Left lung (tissue), 10 donors: ENCODE results near the gene FIZ1. TPM values are rescaled to one million over a fixed set of nuclear protein-coding genes. Genes with fewer than 3 reads are reported as not detected.

Experiments
- ATAC-seq: fragments of 200-7000 bp; cut with Tn5 transposase; one replicate; pipeline ENCODE4 v1.9.1; 2020; ENCODE audit warnings: moderate library complexity
- DNase-seq, 4 donors: peaks; one replicate each; pipeline ENCODE4 v3.0.0-alpha.2; 2013 to 2020
- H3K27ac ChIP-seq, 2 donors: fragments of 200-600 bp; sonication (generic) in 1 of 2; one replicate each; pipeline versions ENCODE4 v1.5.0 to v1.8.0; 2020 to 2021
- H3K27me3 ChIP-seq, 2 donors: fragments of 200-600 bp; sonication (generic) in 1 of 2; one replicate each; pipeline versions ENCODE4 v1.5.0 to v1.8.0; 2020 to 2021
- H3K36me3 ChIP-seq, 2 donors: fragments of 200-600 bp; sonication (generic) in 1 of 2; one replicate each; pipeline versions ENCODE4 v1.5.0 to v1.8.0; 2020 to 2021
- H3K4me1 ChIP-seq, 2 donors: fragments of 200-600 bp; one replicate each; pipeline ENCODE4 v1.8.0; 2021
- H3K4me3 ChIP-seq, 2 donors: fragments of 200-600 bp; sonication (generic) in 1 of 2; one replicate each; pipeline versions ENCODE4 v1.5.0 to v1.8.0; 2020 to 2021; ENCODE audit warnings: mild to moderate bottlenecking in 1 of 2
- H3K9me3 ChIP-seq, 2 donors: fragments of 200-600 bp; sonication (generic) in 1 of 2; one replicate each; pipeline versions ENCODE4 v1.5.0 to v1.8.0; 2020 to 2021
- intact Hi-C, 2 donors: fragments of 100-400 bp; cut with DNase I; formaldehyde crosslinking; loops; one replicate each; pipeline versions ENCODE4 v1.11.2 to v1.14.2; 2022
- polyA plus RNA-seq, 6 donors: library from polyadenylated mRNA; unstranded; fragments of 120-200 nt; gene quantifications; one replicate each; pipeline ENCODE4 v1.2.1, GENCODE V29; 2013; ENCODE audit not compliant: insufficient read length in 6 of 6
- total RNA-seq, 2 donors: library from RNA; stranded (reverse); fragmentation: NEBNext Ultra II Directional; extraction: Animal tissue kit (Norgen Biotek cat#: 25700); gene quantifications; one replicate each; pipeline ENCODE4 v1.2.1, GENCODE V29; 2021
- TF ChIP-seq, protein P1 (sequence below), 2 donors: fragments of 200-600 bp; sonication (generic) in 1 of 2; IDR thresholded peaks; one replicate each; pipeline versions ENCODE4 v1.5.0 to v1.8.0; 2021; ENCODE audit warnings: antibody characterized with exemption in 2 of 2
- donor health status: DM: no; HTN: yes; CAD: no.
- donor health status: DM: no; HTN: no; CAD: no.

Gene FIZ1
- total and polyA plus RNA-seq, 8 donors, result 11.0 to 22.6 (median 17.6) TPM

DNA sequence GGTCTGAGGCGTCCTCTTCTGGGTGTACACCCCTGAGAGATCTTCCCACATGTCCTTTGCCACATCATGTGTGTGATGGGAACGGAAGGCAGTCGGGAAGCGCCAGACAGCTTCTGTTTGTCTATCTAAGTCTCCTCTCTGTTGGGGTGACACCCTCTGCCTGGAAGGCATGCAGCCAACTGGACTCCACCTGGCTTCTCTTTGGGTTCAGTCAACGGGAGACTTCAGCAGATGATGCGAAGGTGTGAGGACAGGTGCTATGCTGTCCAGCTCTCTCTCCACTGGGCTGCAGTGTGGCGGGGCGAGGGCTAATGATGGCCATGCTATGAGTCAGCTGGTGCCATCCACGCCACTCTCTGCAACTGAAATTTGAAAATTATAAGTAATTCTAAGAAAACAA lies 39.6 kb downstream of the FIZ1 start:
- intact Hi-C loops, result no loop called here

DNA sequence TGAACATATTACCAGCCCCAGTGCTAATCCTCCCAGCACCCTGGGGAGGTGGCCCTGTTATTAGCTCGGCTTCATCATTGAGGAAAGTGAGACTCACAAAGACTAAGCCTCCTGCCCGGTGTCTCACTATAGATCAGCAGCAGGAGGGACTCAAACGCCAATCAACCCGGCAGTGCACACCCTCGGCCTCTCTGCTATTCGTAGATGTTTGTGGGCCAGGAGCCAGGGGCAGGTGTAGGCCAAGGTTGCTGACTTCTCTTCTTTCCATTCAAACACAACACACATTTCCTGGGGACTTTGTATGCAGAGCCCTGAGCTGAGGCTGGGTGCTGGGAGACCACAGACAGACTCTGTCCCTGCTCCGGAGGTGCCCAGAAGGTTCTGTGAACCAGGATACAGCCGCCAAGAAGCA lies 44.6 kb downstream of the FIZ1 start:
- Histone ChIP-seq H3K36me3 (no peaks in the 10 kb centered on the region), H3K4me1 (peaks cover 0 to 1% of the 10 kb centered on the region in 2 donors), H3K27ac (no peak overlapping the region), H3K9me3 (no peaks in the 10 kb centered on the region), H3K4me3 (no peak overlapping the region), H3K27me3 (peaks cover 0 to 12% of the 10 kb centered on the region in 2 donors)
- DNase-seq, result no peak
- TF ChIP-seq, protein P1, sequence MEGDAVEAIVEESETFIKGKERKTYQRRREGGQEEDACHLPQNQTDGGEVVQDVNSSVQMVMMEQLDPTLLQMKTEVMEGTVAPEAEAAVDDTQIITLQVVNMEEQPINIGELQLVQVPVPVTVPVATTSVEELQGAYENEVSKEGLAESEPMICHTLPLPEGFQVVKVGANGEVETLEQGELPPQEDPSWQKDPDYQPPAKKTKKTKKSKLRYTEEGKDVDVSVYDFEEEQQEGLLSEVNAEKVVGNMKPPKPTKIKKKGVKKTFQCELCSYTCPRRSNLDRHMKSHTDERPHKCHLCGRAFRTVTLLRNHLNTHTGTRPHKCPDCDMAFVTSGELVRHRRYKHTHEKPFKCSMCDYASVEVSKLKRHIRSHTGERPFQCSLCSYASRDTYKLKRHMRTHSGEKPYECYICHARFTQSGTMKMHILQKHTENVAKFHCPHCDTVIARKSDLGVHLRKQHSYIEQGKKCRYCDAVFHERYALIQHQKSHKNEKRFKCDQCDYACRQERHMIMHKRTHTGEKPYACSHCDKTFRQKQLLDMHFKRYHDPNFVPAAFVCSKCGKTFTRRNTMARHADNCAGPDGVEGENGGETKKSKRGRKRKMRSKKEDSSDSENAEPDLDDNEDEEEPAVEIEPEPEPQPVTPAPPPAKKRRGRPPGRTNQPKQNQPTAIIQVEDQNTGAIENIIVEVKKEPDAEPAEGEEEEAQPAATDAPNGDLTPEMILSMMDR (IDR thresholded peaks at IDR 0.05), result no peak
- intact Hi-C loops, result no loop called here
- ATAC-seq, result no peak

More for the DNA sequence above, 39.6 kb downstream of the FIZ1 start:
- Histone ChIP-seq H3K9me3 (no peaks in the 10 kb centered on the region), H3K4me1 (no peaks in the 10 kb centered on the region), H3K4me3 (no peak overlapping the region), H3K36me3 (no peaks in the 10 kb centered on the region), H3K27ac (no peak overlapping the region), H3K27me3 (peaks cover 0 to 7% of the 10 kb centered on the region in 2 donors)
- TF ChIP-seq, protein P1 (IDR thresholded peaks at IDR 0.05), result no peak
- DNase-seq (no peak), ATAC-seq (no peak)

DNA sequence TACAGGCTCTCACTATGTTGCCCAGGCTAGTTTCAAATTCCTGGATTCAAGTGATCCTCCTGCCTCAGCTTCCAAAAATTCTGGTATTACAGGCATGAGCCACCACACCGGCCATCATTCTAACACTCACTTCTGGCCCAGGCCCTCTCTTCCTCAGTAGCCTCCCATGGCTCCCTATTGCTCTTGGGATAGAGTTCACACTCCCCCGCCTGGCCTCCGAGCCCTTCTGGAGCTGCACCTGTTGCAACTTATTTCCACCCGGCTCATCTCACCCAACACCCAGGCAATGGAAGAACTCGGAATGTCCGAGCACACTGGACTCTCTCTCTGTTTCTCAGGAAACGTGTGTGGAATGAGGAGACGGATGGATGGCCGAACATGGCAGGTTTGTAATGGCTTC lies 45.0 kb downstream of the FIZ1 start:
- DNase-seq (no peak), ATAC-seq (no peak)
- Histone ChIP-seq H3K4me1 (peaks cover 0 to 4% of the 10 kb centered on the region in 2 donors), H3K4me3 (no peak overlapping the region), H3K36me3 (no peaks in the 10 kb centered on the region), H3K27ac (no peak overlapping the region), H3K27me3 (peaks cover 0 to 12% of the 10 kb centered on the region in 2 donors), H3K9me3 (no peaks in the 10 kb centered on the region)
- intact Hi-C loops, result no loop called here
- TF ChIP-seq, protein P1 (IDR thresholded peaks at IDR 0.05), result no peak

DNA sequence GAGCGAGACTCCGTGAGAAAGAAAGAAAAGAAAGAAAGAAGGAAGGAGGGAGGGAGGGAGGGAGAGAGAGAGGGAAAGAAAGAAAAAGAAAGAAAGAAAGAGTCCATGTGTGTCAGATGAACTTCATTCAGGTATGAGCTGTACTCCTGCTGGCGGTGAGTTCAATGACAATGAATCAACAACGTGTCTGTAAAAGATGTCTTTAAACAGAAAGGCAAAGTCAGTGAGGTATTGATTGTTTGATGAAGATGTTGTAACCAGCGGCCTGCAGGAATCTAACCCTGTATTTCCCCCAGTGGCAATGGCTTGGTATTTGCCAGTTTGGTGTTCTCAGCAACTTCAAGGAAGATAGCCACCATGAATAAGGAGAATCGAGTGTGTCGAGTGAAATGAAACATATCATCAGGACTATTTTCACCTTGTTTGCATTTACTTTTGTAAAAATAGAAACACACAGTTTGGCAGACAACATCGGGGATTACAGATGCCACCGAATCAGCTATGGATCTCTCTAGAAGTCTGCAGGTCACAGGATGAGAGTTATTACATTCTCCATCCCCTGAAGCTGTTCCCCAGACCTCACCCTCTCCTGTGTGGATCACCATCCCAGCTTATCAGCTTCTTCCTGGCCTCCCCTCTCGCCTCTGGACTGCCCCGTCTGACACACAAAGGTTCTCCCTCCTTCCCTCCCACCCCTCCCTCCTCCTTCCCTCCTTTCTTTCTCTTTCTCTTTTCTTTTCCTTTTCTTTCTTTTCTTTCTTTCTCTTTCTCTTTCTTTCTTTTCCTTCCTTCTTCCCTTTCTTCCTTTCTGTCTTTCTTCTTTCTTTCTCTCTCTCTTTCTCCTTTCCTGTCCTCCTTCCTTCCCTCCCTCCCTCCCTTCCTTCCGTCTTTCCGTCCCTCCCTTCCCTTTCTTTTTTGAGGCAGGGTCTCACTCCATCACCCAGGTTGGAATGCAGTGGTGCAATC lies 45.8 kb downstream of the FIZ1 start:
- DNase-seq, result no peak
- ATAC-seq, result no peak
- H3K9me3 ChIP-seq, result no peaks in the 10 kb centered on the region
- H3K4me3 ChIP-seq, result no peak overlapping the region
- H3K27me3 ChIP-seq, result peaks cover 0 to 18% of the 10 kb centered on the region in 2 donors
- H3K4me1 ChIP-seq, result peaks cover 0 to 4% of the 10 kb centered on the region in 2 donors
- intact Hi-C loops, result no loop called here
- H3K36me3 ChIP-seq, result no peaks in the 10 kb centered on the region
- H3K27ac ChIP-seq, result no peak overlapping the region
- TF ChIP-seq, protein P1 (IDR thresholded peaks at IDR 0.05), result no peak

DNA sequence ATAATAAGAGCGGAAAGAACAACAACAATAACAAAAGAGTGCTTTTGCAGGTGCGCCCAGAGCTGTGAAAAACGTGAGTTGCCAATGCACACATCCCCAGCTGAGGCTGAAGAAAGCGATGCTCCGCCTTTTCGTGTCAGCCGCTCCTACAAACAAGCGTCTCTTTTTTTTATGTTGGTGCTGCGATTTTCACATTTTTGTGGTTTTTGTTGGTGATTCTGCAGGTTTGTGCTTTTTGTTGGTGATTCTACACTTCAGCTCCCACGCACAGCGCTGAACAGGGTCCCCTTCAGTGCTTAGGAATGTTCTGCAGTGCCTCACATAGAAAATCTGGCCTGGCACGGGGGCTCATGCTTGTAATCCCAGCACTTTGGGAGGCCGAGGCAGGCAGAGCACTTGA lies 46.7 kb downstream of the FIZ1 start:
- Histone ChIP-seq H3K27me3 (peaks cover 0 to 20% of the 10 kb centered on the region in 2 donors), H3K27ac (no peak overlapping the region), H3K36me3 (no peaks in the 10 kb centered on the region), H3K4me3 (no peak overlapping the region), H3K9me3 (no peaks in the 10 kb centered on the region), H3K4me1 (peaks cover 0 to 7% of the 10 kb centered on the region in 2 donors)
- intact Hi-C loops, result no loop called here
- DNase-seq, result no peak
- ATAC-seq, result no peak
- TF ChIP-seq, protein P1 (IDR thresholded peaks at IDR 0.05), result no peak
